ENCODE measurements around the gene RABGGTA. TPM values are rescaled to one million over a fixed set of nuclear protein-coding genes. Genes with fewer than 3 reads are reported as not detected.

Gene RABGGTA
- polyA plus RNA-seq, 1 donor, result 14.7 TPM

- DNase-seq (ENCODE audit: low read depth), result no peak
Measured at GRCh38 chr14:24279301-24280186, 8.1 kb upstream of the RABGGTA start.

- no peak for DNase-seq (ENCODE audit: low read depth)
Measured at GRCh38 chr14:24278424-24278823, 7.0 kb upstream of the RABGGTA start.

- DNase-seq (ENCODE audit: low read depth), result no peak
Measured at GRCh38 chr14:24277606-24278321, 6.4 kb upstream of the RABGGTA start.

- DNase-seq (ENCODE audit: low read depth), result no peak
Measured at GRCh38 chr14:24277071-24277470, 5.7 kb upstream of the RABGGTA start.

GRCh38 chr14:24274101-24274543, 2.7 kb upstream of the RABGGTA start:
- no peak for DNase-seq (ENCODE audit: low read depth)

GRCh38 chr14:24273422-24273998, 2.1 kb upstream of the RABGGTA start:
- DNase-seq (ENCODE audit: low read depth), result no peak

- no peak for DNase-seq (ENCODE audit: low read depth)
Measured at GRCh38 chr14:24272467-24272866, 1.1 kb upstream of the RABGGTA start.

GRCh38 chr14:24271834-24272263, 452 bp upstream of the RABGGTA start:
- DNase-seq (ENCODE audit: low read depth), result no peak

GRCh38 chr14:24270537-24271133, 762 bp downstream of the RABGGTA start:
- DNase-seq (ENCODE audit: low read depth), result no peak

- DNase-seq (ENCODE audit: low read depth), result no peak
Measured at GRCh38 chr14:24269910-24270536, 1.4 kb downstream of the RABGGTA start.

GRCh38 chr14:24269368-24269767, 2.0 kb downstream of the RABGGTA start:
- no peak for DNase-seq (ENCODE audit: low read depth)

- no peak for DNase-seq (ENCODE audit: low read depth)
Measured at GRCh38 chr14:24268225-24268624, 3.2 kb downstream of the RABGGTA start.

- DNase-seq (ENCODE audit: low read depth), result no peak
Measured at GRCh38 chr14:24267516-24267915, 3.9 kb downstream of the RABGGTA start.

- DNase-seq (ENCODE audit: low read depth), result no peak
Measured at GRCh38 chr14:24266344-24267244, 4.8 kb downstream of the RABGGTA start.

GRCh38 chr14:24264298-24264697, 7.1 kb downstream of the RABGGTA start:
- no peak for DNase-seq (ENCODE audit: low read depth)

GRCh38 chr14:24263848-24264247, 7.5 kb downstream of the RABGGTA start:
- DNase-seq (ENCODE audit: low read depth), result no peak

- DNase-seq (ENCODE audit: low read depth), result no peak
Measured at GRCh38 chr14:24262821-24263733, 8.3 kb downstream of the RABGGTA start, which contains the start of gene TGM1. Gene TGM1, minus strand, starts transcription at chr14:24263177. Its CDS starts 825 bp downstream, at chr14:24262352.

GRCh38 chr14:24261969-24262327, 9.4 kb downstream of the RABGGTA start:
- no peak for DNase-seq (ENCODE audit: low read depth)

GRCh38 chr14:24261256-24261968, 10.0 kb downstream of the RABGGTA start:
- DNase-seq (ENCODE audit: low read depth), result no peak

Measured in forelimb muscle (tissue), 1 donor.